ENCODE data around the gene TPH1.

The TPH1 gene

DNA sequence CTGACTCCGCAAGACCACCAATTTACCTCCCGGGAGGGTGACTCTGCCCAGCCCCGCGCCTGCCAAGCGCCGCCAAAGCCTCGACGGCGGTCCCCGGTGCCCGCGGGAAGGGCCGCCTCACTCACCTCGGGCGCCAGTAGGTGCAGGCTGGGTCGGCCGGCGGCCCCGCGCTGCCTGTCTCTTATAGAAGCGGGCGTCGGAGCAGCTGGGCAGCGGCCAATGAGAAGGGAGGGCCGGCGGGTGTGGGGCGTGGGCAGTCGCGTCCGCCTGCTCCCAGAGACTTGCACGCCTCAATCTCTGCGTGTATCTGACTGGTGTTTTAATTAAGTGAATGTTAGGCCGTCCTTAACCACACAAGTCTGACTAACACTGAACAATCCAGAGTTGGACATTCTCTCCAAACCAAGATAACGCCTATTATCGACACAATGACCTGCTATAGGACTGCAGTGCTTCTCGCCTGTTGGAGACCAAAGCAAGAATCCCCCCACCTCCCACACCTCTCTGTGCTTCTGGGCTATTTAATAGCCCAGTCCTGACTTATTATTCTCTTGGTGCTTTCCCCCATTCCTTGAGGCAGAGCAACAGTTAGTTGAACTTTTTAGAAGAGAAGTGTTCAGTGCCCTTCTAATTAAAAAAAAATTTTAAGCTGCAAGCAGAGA, at the start of gene TPH1:
TSS of gene TPH1 (minus strand) at position 154 of the 662 bp plus-strand sequence. CDS start 5,507 bp downstream, outside the sequence.
- in situ Hi-C loops (cut with HindIII; ENCODE audit: low sequenced_read_pairs): no loop called here

DNA sequence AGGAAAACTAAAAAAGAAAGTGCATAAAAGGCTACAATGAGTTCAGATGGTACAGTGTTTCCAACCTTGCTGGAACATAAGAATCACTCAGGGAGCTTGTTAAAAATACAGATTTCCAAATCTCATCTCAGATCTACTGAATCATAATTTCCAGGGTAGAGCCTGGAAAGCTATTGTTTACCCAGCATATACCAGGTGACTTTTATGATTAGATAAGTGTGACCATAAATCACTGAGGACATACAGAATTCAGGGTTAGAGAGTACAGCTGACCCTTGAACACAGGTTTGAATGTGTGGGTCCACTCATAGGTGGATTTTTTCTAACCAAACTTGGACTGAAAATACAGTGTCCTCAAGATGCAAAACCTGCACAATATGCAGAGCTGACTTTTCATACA, 47.9 kb upstream of the TPH1 start:
- in situ Hi-C loops (cut with HindIII; ENCODE audit: low sequenced_read_pairs): no loop called here

DNA sequence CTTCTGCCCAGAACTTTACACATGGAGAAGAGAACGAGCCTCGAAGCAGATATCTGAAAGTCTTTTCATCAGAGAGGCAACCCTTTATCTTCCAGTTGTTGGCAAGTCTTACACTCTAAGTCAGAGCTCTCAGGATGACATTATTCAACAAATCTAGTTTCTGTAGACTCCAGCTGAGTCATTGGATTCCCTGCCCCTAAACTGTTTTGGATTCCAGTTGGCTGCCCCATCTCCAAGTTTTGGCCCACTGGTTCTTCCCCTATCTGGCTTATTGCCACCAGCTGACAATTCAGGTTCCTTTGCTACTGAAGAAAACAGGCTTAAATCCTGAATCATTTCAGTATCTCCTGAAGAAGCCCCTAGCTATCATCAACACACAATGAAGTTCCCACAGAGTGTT, 45.7 kb upstream of the TPH1 start:
- in situ Hi-C loops (cut with HindIII; ENCODE audit: low sequenced_read_pairs): no loop called here

DNA sequence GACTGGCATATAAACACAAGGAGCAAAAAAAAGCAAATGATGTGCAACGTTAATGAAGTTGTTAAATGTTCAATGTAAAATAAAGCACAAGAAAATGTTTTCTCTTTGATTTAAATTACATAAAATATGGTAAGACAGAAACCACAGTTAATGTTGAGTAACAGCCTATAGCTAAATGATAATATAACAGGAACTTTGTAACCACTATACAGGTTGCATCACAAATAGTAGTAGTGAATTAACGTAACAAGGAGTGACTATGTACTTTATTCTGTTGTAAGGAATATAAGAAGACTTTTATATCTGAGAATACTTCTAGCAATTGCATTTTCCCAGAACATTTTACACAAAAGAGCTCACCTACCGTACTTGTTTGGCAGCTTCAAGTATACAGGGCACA, 42.9 kb upstream of the TPH1 start:
- in situ Hi-C loops (cut with HindIII; ENCODE audit: low sequenced_read_pairs): no loop called here

DNA sequence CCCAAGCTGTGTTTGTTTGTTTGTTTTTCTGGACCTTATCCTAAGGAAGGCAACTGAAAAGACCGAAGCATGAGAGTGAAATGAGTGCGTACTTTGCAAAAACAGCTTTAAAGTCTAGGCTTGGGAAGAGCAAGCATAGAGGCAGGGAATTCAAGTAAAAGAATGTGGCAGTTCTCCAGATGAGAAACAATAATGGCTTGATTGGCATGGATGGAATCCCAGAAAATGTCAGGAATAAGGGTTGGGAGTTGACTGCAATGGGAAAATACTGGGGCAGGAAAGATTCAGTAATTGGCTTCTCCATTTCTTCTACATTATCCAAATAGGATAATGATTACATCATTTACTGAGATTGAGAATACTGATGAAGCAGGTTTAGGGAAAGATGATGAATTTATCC, 42.3 kb upstream of the TPH1 start:
- in situ Hi-C loops (cut with HindIII; ENCODE audit: low sequenced_read_pairs): no loop called here

DNA sequence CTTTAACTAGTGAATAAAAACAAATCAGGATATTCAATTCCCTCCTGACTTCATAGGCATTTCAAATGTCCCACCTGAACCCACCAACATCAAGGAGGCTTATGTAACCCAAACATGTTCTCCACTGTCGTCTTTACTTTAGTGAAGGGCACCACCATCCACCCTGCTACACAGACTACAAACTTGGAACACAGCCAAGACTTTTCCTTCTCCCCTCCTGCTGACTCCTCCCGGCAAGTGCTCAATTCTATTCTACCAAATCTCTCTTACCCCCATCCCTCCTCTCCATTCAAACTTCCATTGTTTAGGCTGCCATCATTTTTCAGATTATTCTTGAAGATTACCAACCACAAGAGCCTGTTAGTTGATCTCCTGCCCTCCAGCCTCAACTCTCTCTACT, 35.5 kb upstream of the TPH1 start:
- in situ Hi-C loops (cut with HindIII; ENCODE audit: low sequenced_read_pairs): no loop called here

DNA sequence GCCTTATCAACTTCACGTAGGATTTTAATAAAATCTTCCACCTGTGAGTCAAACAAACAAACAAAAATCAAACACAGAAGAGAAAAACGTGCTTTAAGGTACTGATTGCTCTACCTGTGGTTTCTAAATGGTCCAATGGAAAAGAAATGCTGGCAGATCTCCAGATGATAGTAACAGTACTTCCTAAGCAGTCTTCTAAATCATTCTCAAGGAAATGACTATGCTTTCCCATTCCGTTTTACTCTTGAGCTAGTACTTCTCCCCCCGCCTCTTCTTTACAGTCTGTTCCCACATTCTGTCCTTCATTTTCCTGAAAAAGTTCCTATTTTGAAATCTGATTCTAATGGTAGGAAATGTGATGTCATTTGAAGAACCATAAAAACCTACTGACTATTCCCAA, 34.4 kb upstream of the TPH1 start:
- in situ Hi-C loops (cut with HindIII; ENCODE audit: low sequenced_read_pairs): no loop called here

DNA sequence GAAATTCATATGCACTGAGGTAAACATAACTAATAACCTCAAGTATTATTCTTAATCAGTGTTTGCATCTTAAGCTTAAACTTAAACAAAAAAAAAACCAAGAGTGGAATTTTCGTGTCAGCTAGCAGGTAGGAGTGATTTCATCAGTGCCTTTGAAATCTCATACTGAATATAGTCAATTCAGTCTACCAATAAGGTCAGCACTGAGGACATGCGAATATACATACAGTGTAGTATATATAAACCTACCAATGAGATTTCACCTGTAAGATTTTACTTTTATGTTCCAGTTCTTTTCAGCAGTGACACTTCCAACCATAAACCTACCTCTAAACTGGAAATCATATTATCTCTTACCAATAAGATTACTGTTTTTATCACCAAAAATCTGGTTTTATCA, 32.8 kb upstream of the TPH1 start:
- in situ Hi-C loops (cut with HindIII; ENCODE audit: low sequenced_read_pairs): loop anchor here (5.0 kb wide), 1 partner anchor 88 kb away; no protein-coding TSS in a partner anchor

DNA sequence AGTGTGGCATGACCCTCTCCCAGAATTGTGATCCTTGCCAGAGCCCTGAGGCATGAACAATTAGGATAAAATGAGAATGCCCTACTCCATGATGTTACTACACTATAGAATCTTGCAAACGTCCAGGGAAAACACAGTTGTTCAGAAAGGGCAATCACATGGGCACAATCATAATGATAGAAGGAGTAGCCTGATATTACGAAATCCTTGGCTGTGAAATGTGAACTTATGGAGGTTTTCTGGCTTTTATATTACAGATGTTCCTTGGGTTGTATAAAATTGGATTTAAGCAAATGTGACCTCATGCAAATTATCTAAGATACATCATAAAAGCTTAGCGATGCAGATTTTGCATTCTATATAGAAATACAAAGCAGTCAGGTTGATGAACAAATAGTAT, 29.4 kb upstream of the TPH1 start:
- in situ Hi-C loops (cut with HindIII; ENCODE audit: low sequenced_read_pairs): loop anchor here (5.0 kb wide), 1 partner anchor 92 kb away; no protein-coding TSS in a partner anchor

DNA sequence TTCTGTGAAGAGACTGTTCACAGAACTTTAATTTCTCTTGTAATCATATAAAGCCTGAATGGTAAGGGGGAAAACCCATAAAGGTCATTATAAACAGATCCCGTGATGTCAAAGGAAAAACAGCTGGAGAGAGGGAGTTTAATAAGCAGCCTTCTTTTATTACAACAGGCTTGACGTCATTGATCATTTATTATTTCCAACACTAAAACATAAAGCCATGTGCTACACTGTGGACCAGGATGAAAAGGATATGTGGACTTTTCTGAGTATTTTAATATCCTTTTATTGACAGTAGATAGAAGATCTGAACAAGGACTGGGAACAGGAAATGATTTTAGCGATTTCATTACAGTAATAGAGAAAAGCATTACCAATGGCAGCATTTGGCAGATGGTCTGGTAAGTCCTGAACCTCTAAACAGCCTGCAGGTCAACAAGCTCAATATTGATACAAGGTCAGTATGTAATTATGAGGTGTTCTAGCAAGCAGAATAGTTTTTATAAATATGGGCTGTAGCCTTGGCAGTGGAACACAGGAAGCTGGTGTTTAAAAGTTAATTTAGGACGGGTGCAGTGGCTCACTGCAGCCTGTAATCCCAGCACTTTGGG, 25.1 kb upstream of the TPH1 start:
- in situ Hi-C loops (cut with HindIII; ENCODE audit: low sequenced_read_pairs): no loop called here

DNA sequence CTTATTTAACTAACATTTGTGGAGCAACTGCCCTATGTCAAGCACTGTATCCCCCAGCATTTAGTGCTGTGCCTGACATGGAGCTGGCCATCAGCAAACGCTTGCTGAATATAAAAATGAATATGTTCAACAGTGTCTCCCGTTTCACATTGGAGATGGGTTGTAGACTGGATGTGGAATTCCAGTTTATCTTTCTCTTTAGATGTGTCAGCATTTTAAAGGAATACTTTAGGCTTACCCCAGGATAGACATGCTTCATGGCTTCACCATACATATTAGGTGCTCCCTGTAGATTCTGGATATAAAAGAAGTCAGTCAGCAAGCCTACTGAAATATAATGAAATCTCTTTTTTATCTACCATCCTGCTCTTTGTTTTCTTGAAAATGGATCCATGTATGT, 21.3 kb upstream of the TPH1 start:
- in situ Hi-C loops (cut with HindIII; ENCODE audit: low sequenced_read_pairs): no loop called here

DNA sequence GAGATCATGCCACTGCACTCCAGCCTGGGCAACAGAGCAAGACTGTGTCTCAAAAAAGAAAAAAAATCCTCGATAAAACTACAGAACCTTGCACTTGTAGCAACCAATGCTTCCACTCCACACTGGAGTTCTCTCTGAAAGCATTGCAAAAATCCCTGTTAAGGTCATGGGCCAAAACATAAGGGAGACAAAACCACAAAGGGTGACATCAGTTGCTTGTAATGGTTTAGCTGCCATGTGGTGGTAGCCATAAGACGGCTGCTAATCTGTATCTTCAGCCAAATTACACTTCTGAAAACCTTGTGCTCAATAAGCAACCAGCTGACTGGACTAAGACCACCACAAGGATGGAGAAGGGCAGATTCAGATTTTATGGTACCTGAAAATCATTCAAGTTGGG, 20.6 kb upstream of the TPH1 start:
- in situ Hi-C loops (cut with HindIII; ENCODE audit: low sequenced_read_pairs): no loop called here

DNA sequence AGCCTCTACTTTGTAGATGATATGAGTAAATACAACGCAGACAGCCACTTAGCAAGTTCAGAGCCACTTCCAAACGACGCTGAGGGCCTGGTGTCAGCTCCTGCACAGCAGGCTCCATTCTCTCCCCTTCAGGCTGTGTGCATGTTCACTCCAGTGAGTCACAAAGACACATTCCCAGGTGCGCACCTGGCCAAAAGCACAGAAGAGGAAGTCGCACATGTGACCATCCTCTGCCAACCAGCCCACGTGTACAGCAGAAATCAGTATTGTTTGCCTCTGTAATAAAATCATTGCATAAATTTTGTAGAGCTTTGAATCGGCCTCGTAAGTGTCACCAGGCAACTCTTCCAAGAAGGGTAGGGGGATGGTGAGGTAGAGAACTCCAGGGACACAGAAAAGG, 19.5 kb upstream of the TPH1 start:
- in situ Hi-C loops (cut with HindIII; ENCODE audit: low sequenced_read_pairs): no loop called here

DNA sequence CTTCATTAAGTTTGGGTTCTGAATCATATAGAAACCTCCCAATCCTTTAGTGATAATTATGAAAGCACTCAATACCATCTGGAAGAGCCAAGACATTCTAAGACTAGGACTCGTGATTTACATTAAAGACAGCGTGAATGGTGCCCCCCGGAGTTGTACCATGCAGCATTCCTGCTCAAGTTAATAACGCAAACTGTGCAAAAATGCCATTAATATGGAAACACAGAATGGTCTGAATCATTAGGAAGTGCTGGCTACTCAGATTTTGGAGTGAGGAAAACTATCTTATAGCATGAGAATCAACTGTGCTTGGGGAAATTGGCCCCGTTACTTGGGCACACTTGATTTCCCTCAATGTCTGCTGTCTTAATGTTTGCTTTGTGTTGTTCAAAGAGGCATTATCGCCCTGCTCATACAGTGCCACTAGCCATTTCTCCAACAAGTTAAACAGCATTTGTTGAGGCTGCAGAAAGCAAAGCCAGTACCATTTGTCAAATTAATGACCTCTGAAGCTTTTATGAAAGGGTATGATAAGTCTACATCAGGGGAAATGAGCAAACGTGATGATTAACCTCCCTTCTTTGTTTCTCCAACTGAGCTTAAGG, 18.5 kb upstream of the TPH1 start:
- in situ Hi-C loops (cut with HindIII; ENCODE audit: low sequenced_read_pairs): loop anchor here (5.0 kb wide), 3 partner anchors 33 to 412 kb away; no protein-coding TSS in a partner anchor

DNA sequence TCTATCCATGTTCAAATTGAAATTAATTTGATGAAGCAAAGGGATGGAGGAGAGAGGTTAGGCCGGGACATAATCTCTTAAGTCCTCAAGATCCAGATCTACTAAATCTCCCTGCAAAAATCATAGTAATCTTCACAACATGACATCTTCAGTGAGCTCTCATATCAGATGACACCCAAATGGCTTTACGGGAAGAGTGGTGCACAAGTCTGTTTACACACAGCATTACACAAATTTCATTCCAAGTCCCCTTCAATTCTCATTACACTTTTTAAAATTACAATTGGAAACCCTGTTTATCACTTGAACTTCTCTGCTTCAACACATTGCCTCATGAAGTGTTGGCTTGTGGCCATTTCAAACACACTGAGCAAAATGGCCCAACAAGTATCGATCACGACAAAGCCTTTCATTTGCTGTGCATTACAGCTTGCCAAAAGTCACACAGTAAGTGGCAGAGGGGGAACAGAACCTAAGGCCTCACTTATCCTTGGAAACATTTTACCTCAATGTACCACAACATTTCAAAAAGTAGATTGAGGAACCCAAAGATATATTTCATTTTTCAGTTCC, 17.9 kb upstream of the TPH1 start:
- in situ Hi-C loops (cut with HindIII; ENCODE audit: low sequenced_read_pairs): loop anchor here (5.0 kb wide), 3 partner anchors 33 to 412 kb away; no protein-coding TSS in a partner anchor

DNA sequence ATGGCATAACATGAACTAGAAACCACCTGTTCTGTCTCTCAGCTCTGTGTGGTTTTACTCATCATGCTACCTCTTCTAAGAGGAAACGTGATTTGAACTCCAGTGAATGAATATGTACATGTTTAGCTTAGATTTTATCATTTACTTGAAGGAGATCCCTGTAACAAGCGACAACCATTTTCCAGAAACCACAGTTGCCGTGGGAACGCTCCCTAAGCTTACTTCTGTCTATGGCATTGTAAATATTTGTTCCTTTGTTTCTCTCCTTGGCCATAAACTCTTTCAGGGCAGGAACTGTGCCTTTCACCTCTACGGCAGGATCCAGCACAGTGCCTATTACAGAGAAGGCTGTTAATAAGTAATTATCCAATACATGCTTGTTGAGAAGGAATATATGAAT, 17.1 kb upstream of the TPH1 start:
- in situ Hi-C loops (cut with HindIII; ENCODE audit: low sequenced_read_pairs): loop anchor here (5.0 kb wide), 3 partner anchors 34 to 411 kb away; no protein-coding TSS in a partner anchor

DNA sequence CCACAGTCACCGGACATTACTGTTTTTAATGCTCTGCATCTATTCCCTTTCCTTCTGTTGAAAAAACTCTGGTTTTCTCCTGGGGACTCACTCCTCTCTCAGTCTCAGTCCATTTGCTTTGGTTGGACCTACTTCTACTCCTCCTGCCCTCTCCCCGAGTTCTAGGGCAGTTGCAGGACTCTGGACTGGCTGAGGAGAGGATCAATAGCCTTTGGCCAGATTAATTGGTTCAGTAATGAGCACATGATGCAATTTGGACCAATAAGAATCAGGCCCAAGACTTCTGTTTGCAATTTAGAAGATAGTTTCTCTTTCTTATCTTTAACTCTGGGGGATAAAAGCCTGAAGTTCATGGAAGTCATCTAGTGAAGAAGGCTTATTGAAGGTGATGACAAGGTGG, 15.3 kb upstream of the TPH1 start:
- in situ Hi-C loops (cut with HindIII; ENCODE audit: low sequenced_read_pairs): loop anchor here (5.0 kb wide), 3 partner anchors 36 to 409 kb away; no protein-coding TSS in a partner anchor

DNA sequence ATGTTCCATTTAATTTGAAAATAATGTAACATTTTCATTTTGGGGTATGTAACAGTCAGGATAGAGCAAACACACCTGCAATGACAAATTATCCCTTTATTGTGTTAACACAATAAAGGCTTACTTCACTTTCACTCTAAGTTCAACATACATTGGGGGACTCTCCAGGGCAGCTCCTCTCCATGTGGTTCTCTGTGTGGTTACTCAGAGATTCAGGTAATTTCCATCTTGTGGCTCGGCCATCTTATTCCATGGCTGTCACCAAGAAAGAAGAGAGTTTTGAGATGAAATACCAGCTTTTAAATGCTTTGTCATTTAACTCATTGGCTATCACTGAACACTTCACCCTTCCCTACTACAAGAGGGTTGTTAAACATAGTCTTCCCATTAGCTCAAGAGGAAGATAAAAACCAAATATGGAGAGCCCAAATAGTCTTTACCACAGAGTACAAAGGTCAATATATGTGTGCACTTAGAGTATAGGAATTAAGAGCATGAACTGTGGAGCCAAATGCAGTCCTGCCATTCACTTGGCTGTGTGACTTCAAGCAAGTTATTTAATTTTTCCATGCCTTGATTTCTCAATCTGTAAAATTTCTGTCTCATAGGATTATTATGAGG, 10.6 kb upstream of the TPH1 start:
- in situ Hi-C loops (cut with HindIII; ENCODE audit: low sequenced_read_pairs): no loop called here

DNA sequence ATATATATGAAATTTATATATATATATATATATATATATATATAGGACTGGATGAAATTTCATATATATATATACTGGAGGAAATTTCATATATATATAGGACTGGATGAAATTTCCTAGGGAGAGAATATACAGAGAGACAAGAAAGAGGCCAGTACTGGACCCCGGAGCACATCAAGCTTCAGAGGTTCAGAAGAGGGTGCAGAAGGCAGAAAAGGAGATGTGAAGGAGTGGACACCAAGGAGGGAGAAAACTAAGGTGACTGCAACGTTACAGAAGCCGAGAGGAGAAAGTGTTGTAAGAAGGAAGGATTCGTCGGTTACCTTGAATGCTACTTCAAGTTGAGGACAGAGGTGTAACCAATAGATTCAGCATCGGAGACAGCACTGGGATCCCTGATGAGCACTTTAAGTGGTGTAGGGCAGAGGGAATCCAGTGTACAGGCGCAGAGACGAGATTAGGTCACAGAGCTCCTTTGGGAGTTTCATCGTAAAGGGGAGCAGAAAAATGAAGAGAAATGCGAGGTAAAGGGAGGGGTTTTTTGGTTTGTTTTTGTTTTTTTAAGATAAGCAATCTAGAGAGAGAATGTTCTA, 8.5 kb upstream of the TPH1 start:
- in situ Hi-C loops (cut with HindIII; ENCODE audit: low sequenced_read_pairs): no loop called here

DNA sequence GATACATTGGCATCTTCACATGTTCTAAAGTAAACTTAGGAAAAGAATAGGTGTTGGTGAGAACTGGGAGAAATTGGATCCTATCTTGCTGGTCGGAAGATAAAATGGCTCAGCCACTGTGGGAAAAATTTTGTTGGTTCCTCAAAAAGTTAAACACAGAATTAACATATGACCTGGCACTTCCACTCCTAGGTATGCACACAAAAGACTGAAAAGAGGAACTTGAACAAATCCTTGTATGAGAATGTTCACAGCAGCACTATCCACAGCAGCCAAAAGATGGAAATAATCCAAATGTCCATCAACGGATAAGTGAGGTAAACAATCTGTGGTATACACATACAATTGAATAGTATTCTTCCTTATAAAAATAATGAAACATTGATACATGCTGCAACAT, 4.8 kb upstream of the TPH1 start:
- in situ Hi-C loops (cut with HindIII; ENCODE audit: low sequenced_read_pairs): no loop called here

DNA sequence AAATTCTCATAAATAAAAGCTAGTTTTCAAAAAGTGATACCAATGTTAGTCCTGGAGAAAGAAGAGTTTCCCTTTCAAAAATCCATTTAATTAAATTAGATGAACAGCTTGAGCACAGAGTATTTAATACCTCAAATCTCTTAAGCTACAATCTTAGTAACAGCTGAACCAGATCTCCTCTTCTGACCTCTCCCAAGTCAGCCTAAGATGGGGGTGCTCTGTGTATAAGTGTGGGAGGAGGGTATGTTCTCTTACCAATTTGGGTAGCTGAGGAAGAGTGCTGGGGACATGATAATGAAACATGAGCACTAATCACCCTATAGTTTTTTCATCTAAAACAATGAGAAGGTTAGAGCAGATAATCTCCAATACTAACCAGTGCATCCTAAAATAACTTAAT, 9.6 kb downstream of the TPH1 start:
- in situ Hi-C loops (cut with HindIII; ENCODE audit: low sequenced_read_pairs): no loop called here
